ENCODE results near the gene TMC6. TPM values are rescaled to one million over a fixed set of nuclear protein-coding genes. Genes with fewer than 3 reads are reported as not detected.

The TMC6 gene
- total RNA-seq, 3 donors from 2014 or later, result 53.8 to 108 (median 105) TPM

- ATAC-seq (no peak), DNase-seq (no peak)
- H3K4me1 ChIP-seq (ENCODE audit: low read depth), result no peaks in the 10 kb centered on the region
- intact Hi-C loops (cut with DNase I, micrococcal nuclease), result no loop called here
- no peak for TF ChIP-seq CTCF (IDR thresholded peaks at IDR 0.05)
- H3K9me3 ChIP-seq, result no peaks in the 10 kb centered on the region
- H3K4me3 ChIP-seq, result no peak overlapping the region
- no peaks in the 10 kb centered on the region for H3K36me3 ChIP-seq (ENCODE audit: low read depth)
These were observed 33.5 kb downstream of the TMC6 start for GRCh38 chr17:78095035-78095434.

- H3K9me3 ChIP-seq, result no peaks in the 10 kb centered on the region
- no peaks in the 10 kb centered on the region for H3K4me1 ChIP-seq (ENCODE audit: low read depth)
- no peaks in the 10 kb centered on the region for H3K36me3 ChIP-seq (ENCODE audit: low read depth)
- no peak for TF ChIP-seq CTCF (IDR thresholded peaks at IDR 0.05)
- no peak overlapping the region for H3K4me3 ChIP-seq
- no peak for ATAC-seq
- intact Hi-C loops (cut with DNase I, micrococcal nuclease), result no loop called here
- no peak for DNase-seq
These were observed 35.7 kb downstream of the TMC6 start for GRCh38 chr17:78092794-78093324.

GRCh38 chr17:78089576-78090281 lies 38.8 kb downstream of the TMC6 start:
- TF ChIP-seq CTCF (IDR thresholded peaks at IDR 0.05), result no peak
- Histone ChIP-seq H3K9me3 (no peaks in the 10 kb centered on the region), H3K4me3 (no peak overlapping the region), H3K4me1 (ENCODE audit: low read depth) (no peaks in the 10 kb centered on the region), H3K36me3 (ENCODE audit: low read depth) (no peaks in the 10 kb centered on the region)
- intact Hi-C loops (cut with DNase I, micrococcal nuclease), result no loop called here
- DNase-seq, result no peak
- no peak for ATAC-seq

GRCh38 chr17:78088529-78088928 lies 40.0 kb downstream of the TMC6 start:
- no peaks in the 10 kb centered on the region for H3K36me3 ChIP-seq (ENCODE audit: low read depth)
- no peak for TF ChIP-seq CTCF (IDR thresholded peaks at IDR 0.05)
- H3K4me1 ChIP-seq (ENCODE audit: low read depth), result no peaks in the 10 kb centered on the region
- no peak overlapping the region for H3K4me3 ChIP-seq
- ATAC-seq (no peak), DNase-seq (no peak)
- intact Hi-C loops (cut with DNase I, micrococcal nuclease), result no loop called here
- H3K9me3 ChIP-seq, result no peaks in the 10 kb centered on the region

GRCh38 chr17:78086740-78087139 lies 41.8 kb downstream of the TMC6 start:
- intact Hi-C loops (cut with DNase I, micrococcal nuclease), result no loop called here
- DNase-seq (no peak), ATAC-seq (no peak)
- Histone ChIP-seq H3K4me1 (ENCODE audit: low read depth) (no peaks in the 10 kb centered on the region), H3K36me3 (ENCODE audit: low read depth) (no peaks in the 10 kb centered on the region), H3K4me3 (no peak overlapping the region), H3K9me3 (no peaks in the 10 kb centered on the region)
- no peak for TF ChIP-seq CTCF (IDR thresholded peaks at IDR 0.05)

Measured in mucosa of descending colon (tissue), 3 donors.